Motor neuron (in vitro differentiated cells): ENCODE measurements around the gene CAPN14. TPM values are rescaled to one million over a fixed set of nuclear protein-coding genes. Genes with fewer than 3 reads are reported as not detected.

ENCODE experiments used
- ATAC-seq, 8 experiments: fragments of 200-7000 bp; cut with Tn5 transposase; replicated peaks in 6 of 8; 2 replicates each; pipeline ENCODE4 v1.8.0; 2021; ENCODE audit warnings: mild to moderate bottlenecking in 8 of 8, moderate library complexity in 8 of 8
- H3K27ac ChIP-seq, 2 donors: fragments of 250-450 bp; sonication (Bioruptor Pico); 2 replicates each; pipeline ENCODE4 v1.9.0; 2021; ENCODE audit warnings: antibody characterized with exemption in 2 of 2, mild to moderate bottlenecking in 2 of 2, moderate library complexity in 1 of 2
- H3K4me1 ChIP-seq, 2 donors: fragments of 250-450 bp; sonication (Bioruptor Pico); replicated peaks in 1 of 2; 2 replicates each; pipeline ENCODE4 v1.6.1; 2021; ENCODE audit warnings: antibody characterized with exemption in 2 of 2, mild to moderate bottlenecking in 2 of 2, moderate library complexity in 1 of 2
- H3K4me3 ChIP-seq, 5 donors: fragments of 250-450 bp; sonication (Bioruptor Pico); 2 replicates each; pipeline ENCODE4 v1.9.0; 2021; ENCODE audit warnings: antibody characterized with exemption in 5 of 5, mild to moderate bottlenecking in 5 of 5, moderate library complexity in 4 of 5
- WGBS, 10 experiments: fragments of 450-650 bp; shearing (Covaris generic); methylation state at CpG; one replicate each; pipeline ENCODE4 v1.0.0; 2022; 5-methylcytosine and 5-hydroxymethylcytosine counted together
- in situ Hi-C, 9 experiments: fragments of 400-800 bp; cut with MboI; loops; one replicate each; pipeline ENCODE4 v1.15.0; 2021; ENCODE audit warnings: low sequenced_read_pairs in 9 of 9, low pct_unique_long_range_greater_than_20kb in 2 of 9; ENCODE audit not compliant: unreplicated experiment in 9 of 9
- total RNA-seq, 8 experiments: library from RNA; unstranded; fragments of 300-600 nt; gene quantifications; 2 replicates each; pipeline versions ENCODE4 v1.2.3 to v1.2.4, GENCODE V29; 2022

The CAPN14 gene
- total RNA-seq, 8 experiments from 2014 or later = 0.17 to 0.57 (median 0.34) TPM; not detected in 2

DNA sequence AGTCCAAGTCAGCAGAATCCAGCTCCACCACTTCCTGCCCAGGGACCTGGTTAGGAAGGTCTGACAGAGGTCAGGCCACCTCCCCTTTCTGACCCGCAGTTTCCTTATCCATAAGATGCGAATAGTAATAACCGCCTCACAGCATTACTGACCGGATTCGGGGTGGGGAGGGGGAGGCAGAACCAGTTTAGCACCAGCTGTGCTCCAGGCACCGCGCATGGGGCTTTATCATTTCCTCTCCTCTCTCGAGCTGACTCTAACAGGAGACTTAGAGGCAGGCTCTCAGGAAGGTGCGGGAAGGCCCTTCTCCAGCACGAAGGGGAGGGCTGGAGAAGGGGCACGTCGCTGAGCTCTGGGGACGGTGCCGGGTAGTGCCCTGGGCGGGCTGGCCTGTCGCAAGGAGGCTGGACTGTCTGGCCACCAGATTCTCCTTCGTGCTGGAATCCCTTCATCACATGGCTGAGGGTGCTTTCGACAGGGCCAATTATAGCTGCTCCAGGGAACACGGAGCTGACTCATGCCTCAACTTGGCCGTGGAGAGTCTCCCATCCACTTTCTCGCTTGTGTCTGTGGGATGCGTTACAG is 22.4 kb upstream of the CAPN14 start:
- H3K4me1 ChIP-seq = peaks cover 26 to 32% of the 10 kb centered on the region in 2 donors
- in situ Hi-C loops = no loop called here
- no peak overlapping the region for H3K4me3 ChIP-seq
- peak; percentile 60 to 94 (median 77) for ATAC-seq
- H3K27ac ChIP-seq = peak overlapping the region in 1 of 2 donors; percentile 44
- WGBS, 10 experiments = 8 to 100% (median 56%) methylated on average over 1 to 11 of the region's 22 CpGs; no CpG with 5 or more reads in 5 of the 10 experiments

GRCh38 chr2:31238906-31239592 is 21.7 kb upstream of the CAPN14 start:
- no peak overlapping the region for H3K27ac ChIP-seq
- H3K4me3 ChIP-seq = no peak overlapping the region
- 53 to 100% (median 84%) methylated on average over 1 to 5 of the region's 13 CpGs; no CpG with 5 or more reads in 3 of the 10 experiments for WGBS, 10 experiments
- peaks cover 26 to 34% of the 10 kb centered on the region in 2 donors for H3K4me1 ChIP-seq
- in situ Hi-C loops = no loop called here
- ATAC-seq = no peak

DNA sequence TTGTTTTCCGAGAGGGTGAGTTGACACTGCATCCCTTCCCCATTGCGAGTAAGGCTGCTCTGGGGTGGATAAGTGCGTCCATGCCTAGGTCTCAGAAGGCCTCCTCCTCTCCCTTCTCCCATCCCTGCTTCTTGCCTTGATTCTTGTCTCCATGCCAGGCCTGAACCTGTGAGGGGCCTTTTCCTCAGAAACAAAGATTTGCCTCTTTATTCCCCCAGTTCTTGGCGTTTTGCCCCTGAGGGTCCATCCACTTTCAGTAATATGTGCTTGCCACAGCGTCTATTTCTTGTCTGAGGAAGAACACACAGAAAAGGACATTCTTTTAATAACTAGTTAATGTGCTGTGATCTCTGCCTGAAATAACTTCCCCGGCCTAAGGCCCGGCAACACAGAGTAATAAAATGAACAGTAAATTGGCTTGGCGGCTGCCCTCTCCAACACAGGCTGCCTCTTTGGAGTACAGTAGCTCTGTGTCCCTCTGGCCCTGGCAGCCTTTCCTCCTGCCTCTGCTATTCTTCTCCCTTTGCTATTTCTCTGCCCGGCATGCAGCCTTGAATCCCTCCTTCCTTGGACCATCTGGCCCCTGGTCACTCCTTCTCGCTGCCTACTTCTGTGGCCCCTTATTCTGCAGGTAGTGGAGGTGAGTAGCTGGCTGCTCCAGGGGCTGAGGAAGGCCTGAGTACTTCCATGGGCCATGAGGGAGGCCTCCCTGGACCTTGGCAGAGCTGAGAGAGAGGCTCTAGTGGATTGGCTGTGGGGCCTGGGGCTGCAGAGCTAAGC is 21.0 kb upstream of the CAPN14 start:
- WGBS, 10 experiments = 53 to 100% (median 92%) methylated on average over 1 to 10 of the region's 10 CpGs
- no peak overlapping the region for H3K4me3 ChIP-seq
- ATAC-seq = peak in 1 of 8 experiments; percentile 2
- H3K27ac ChIP-seq = no peak overlapping the region
- in situ Hi-C loops = no loop called here
- peaks cover 28 to 37% of the 10 kb centered on the region in 2 donors for H3K4me1 ChIP-seq

DNA sequence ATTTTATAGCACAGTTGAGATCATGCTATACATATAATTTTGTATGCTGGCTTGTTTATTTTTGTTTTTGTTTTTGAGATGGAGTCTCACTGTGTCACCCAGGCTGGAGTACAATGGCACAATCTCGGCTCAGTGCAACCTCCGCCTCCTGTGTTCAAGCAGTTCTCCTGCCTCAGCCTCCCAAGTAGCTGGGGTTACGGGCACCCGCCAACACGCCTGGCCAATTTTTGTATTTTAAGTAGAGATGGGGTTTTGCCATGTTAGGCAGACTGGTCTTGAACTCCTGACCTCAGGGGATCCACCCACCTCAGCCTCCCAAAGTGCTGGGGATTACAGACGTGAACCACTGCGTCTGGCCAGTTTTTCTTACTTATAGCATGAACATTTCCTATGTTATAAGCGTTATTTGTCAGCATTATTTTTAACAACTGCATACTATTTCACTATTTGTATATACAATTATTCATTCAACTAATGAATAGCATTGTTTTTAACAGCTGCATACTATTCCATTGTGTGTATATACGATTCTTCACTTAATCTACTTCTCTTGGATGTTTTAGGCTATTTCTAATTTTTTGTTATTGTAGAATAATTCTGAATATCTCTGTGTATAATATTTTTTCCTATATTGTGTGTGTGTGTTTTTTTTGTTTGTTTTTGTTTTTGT is 20.2 kb upstream of the CAPN14 start:
- H3K4me3 ChIP-seq = no peak overlapping the region
- H3K4me1 ChIP-seq = peaks cover 32 to 42% of the 10 kb centered on the region in 2 donors
- 80 to 100% (median 97%) methylated on average over 1 to 9 of the region's 9 CpGs; no CpG with 5 or more reads in 1 of the 10 experiments for WGBS, 10 experiments
- ATAC-seq = no peak
- H3K27ac ChIP-seq = no peak overlapping the region
- in situ Hi-C loops = no loop called here

DNA sequence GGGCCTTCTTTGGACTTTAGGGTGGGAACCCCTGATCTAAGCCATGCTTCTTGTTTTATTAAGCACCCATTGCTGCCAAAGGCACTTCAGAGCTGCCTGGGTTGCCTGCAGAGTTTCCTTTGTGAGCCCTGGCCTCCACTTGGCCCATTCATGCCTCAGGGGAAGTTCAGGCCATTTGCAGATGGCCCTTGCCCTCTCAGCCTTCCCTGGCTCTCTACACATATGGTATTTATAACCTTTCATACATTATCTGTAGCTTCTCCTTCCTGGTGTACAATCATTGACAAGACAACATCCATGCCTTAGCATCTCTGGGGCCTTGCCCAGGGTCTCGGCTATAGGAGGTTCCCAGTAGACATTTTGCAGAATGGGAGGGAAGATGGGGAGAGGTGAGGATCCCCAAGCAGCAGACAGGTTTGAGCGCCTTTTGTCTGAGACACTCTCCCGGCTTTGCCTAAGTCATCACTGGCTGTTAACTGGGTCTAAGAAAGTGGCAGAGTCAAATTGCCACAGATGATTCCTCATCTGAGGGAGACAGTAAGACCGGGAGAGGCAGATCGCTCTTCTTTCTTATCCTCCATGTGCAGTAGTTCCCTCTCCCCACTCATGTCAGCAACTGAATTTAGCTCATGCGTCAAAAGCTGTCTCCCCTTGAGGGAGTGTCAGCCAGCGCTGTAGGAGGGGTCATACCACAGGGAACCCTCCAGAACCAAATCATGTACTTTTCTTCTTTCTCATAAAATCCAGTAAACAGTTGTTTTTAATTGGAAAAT is 19.3 kb upstream of the CAPN14 start:
- Histone ChIP-seq H3K4me1 (peaks cover 32 to 42% of the 10 kb centered on the region in 2 donors), H3K27ac (no peak overlapping the region)
- 55 to 80% (median 73%) methylated on average over 1 to 6 of the region's 7 CpGs; no CpG with 5 or more reads in 1 of the 10 experiments for WGBS, 10 experiments

GRCh38 chr2:31235504-31235902 is 18.2 kb upstream of the CAPN14 start:
- 0 to 100% (median 71%) methylated on average over 1 to 4 of the region's 4 CpGs; no CpG with 5 or more reads in 1 of the 10 experiments for WGBS, 10 experiments
- Histone ChIP-seq H3K4me3 (peak overlapping the region in 3 of 5 donors; percentile 54 to 78 (median 55)), H3K27ac (no peak overlapping the region), H3K4me1 (peaks cover 32 to 42% of the 10 kb centered on the region in 2 donors)
- peak in 2 of 8 experiments; percentile 2 to 3 for ATAC-seq
- in situ Hi-C loops = no loop called here

More for the DNA sequence above, 19.3 kb upstream of the CAPN14 start:
- in situ Hi-C loops = no loop called here
- no peak for ATAC-seq
- H3K4me3 ChIP-seq = no peak overlapping the region

GRCh38 chr2:31234683-31235503 is 17.6 kb upstream of the CAPN14 start:
- Histone ChIP-seq H3K4me1 (peaks cover 32 to 36% of the 10 kb centered on the region in 2 donors), H3K4me3 (peak overlapping the region; percentile 45 to 78 (median 55)), H3K27ac (peak overlapping the region in 1 of 2 donors; percentile 72)
- in situ Hi-C loops = no loop called here
- no peak for ATAC-seq
- 0 to 100% (median 74%) methylated on average over 1 to 9 of the region's 17 CpGs; no CpG with 5 or more reads in 2 of the 10 experiments for WGBS, 10 experiments

GRCh38 chr2:31233741-31234682 is 16.7 kb upstream of the CAPN14 start, which contains the start of gene EHD3:
Gene EHD3 (plus strand): TSS chr2:31234152. CDS start chr2:31234622, 470 bp downstream.
- ATAC-seq = peak; percentile 94 to 100 (median 97)
- peak within 1 kb of the TSS; percentile 53 to 72 for H3K27ac ChIP-seq
- in situ Hi-C loops = no loop called here
- H3K4me1 ChIP-seq = peaks cover 28 to 31% of the 10 kb centered on the region in 2 donors
- WGBS, 10 experiments = 0 to 2% (median 0%) methylated on average over 1 to 14 of the region's 74 CpGs; no CpG with 5 or more reads in 4 of the 10 experiments
- peak within 1 kb of the TSS; percentile 45 to 78 (median 55) for H3K4me3 ChIP-seq

GRCh38 chr2:31233231-31233630 is 15.9 kb upstream of the CAPN14 start:
- H3K27ac ChIP-seq = no peak overlapping the region
- H3K4me1 ChIP-seq = peaks cover 28 to 31% of the 10 kb centered on the region in 2 donors
- 33 to 100% (median 75%) methylated on average over 1 of the region's 1 CpG; no CpG with 5 or more reads in 4 of the 10 experiments for WGBS, 10 experiments
- in situ Hi-C loops = no loop called here
- ATAC-seq = peak in 5 of 8 experiments; percentile 3 to 28 (median 20)
- peak overlapping the region in 2 of 5 donors; percentile 55 to 78 for H3K4me3 ChIP-seq

DNA sequence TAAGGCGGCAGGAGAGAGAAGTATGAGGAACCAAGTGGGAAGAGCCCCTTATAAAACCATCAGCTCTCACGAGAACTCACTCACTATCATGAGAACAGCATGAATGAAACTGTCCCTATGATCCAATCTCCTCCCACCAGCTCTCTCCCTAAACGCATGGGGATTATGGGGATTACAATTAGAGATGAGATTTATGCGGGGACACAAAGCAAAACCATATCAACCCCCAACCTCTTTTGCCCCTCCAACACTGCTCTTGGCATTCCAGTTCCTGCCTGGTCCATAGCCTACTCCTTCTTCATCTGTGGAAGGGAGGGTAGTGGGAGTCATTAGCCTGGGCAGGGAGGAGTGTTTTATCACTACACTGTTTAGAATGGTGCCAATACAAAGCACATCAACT is 15.3 kb upstream of the CAPN14 start:
- ATAC-seq = no peak
- 69 to 100% (median 94%) methylated on average over 1 to 4 of the region's 4 CpGs; no CpG with 5 or more reads in 1 of the 10 experiments for WGBS, 10 experiments
- H3K27ac ChIP-seq = no peak overlapping the region
- H3K4me1 ChIP-seq = peaks cover 28 to 31% of the 10 kb centered on the region in 2 donors
- H3K4me3 ChIP-seq = no peak overlapping the region
- in situ Hi-C loops = no loop called here
